Suprapubic skin (tissue), 4 donors: ENCODE measurements around the gene NINL. TPM values are rescaled to one million over a fixed set of nuclear protein-coding genes. Genes with fewer than 3 reads are reported as not detected.
A peak's percentile ranks its signal among the peaks of the same experiment; 100 is the strongest.
"Not testable (repeated sequence)": the region's sequence is repeated elsewhere in the genome, so short reads cannot be mapped to it uniquely, and the experiment has no call there.

Experiments
- DNase-seq, 2 donors: peaks; one replicate each; pipeline ENCODE4 v3.0.0-alpha.2; 2019; ENCODE audit warnings: low spot score in 2 of 2
- H3K27ac ChIP-seq: fragments of 200-600 bp; sonication (generic); one replicate; pipeline ENCODE4 v1.5.1; 2019
- H3K27me3 ChIP-seq: fragments of 200-600 bp; sonication (generic); one replicate; pipeline ENCODE4 v1.5.1; 2019
- H3K36me3 ChIP-seq: fragments of 200-600 bp; sonication (generic); one replicate; pipeline ENCODE4 v1.5.1; 2019
- H3K4me1 ChIP-seq: fragments of 200-600 bp; sonication (generic); one replicate; pipeline ENCODE4 v1.5.1; 2019
- H3K4me3 ChIP-seq: fragments of 200-600 bp; sonication (generic); one replicate; pipeline ENCODE4 v1.5.1; 2019; ENCODE audit warnings: mild to moderate bottlenecking
- H3K9me3 ChIP-seq: fragments of 200-600 bp; sonication (generic); one replicate; pipeline ENCODE4 v1.5.1; 2019
- EP300 ChIP-seq: sonication (generic); formaldehyde crosslinking; IDR thresholded peaks from one replicate; pipeline ENCODE4 v1.6.1; 2017; ENCODE audit warnings: antibody characterized with exemption
- POLR2A ChIP-seq, 2 donors: fragments of 450-650 bp; IDR thresholded peaks; one replicate each; pipeline ENCODE4 v1.6.1; 2017; ENCODE audit warnings: antibody characterized with exemption in 2 of 2, mild to moderate bottlenecking in 2 of 2, moderate library complexity in 2 of 2
- POLR2AphosphoS5 ChIP-seq, 3 donors: sonication (generic); formaldehyde crosslinking; IDR thresholded peaks; one replicate each; pipeline ENCODE4 v1.6.1; 2017; ENCODE audit warnings: antibody characterized with exemption in 3 of 3
- WGBS: methylation state at CpG from one replicate; pipeline ENCODE4 v1.1.5; 2018; 5-methylcytosine and 5-hydroxymethylcytosine counted together
- total RNA-seq, 4 donors: library from RNA; depleted of rRNA; stranded (reverse); fragments of >200 nt; gene quantifications; one replicate each; pipeline ENCODE4 v1.1.0, GENCODE V29; 2016
- TF ChIP-seq, protein P1 (sequence below), 2 donors: fragments of 200-600 bp in 1 of 2; fragments of 450-650 bp in 1 of 2; sonication (generic) in 1 of 2; IDR thresholded peaks; one replicate each; pipeline ENCODE4 v1.5.1; 2016 to 2019; ENCODE audit warnings: antibody characterized with exemption in 2 of 2, mild to moderate bottlenecking in 1 of 2, moderate library complexity in 1 of 2

The NINL gene
- total RNA-seq: 1 to 10 TPM; 2.0 to 6.9 (median 2.6) TPM

DNA sequence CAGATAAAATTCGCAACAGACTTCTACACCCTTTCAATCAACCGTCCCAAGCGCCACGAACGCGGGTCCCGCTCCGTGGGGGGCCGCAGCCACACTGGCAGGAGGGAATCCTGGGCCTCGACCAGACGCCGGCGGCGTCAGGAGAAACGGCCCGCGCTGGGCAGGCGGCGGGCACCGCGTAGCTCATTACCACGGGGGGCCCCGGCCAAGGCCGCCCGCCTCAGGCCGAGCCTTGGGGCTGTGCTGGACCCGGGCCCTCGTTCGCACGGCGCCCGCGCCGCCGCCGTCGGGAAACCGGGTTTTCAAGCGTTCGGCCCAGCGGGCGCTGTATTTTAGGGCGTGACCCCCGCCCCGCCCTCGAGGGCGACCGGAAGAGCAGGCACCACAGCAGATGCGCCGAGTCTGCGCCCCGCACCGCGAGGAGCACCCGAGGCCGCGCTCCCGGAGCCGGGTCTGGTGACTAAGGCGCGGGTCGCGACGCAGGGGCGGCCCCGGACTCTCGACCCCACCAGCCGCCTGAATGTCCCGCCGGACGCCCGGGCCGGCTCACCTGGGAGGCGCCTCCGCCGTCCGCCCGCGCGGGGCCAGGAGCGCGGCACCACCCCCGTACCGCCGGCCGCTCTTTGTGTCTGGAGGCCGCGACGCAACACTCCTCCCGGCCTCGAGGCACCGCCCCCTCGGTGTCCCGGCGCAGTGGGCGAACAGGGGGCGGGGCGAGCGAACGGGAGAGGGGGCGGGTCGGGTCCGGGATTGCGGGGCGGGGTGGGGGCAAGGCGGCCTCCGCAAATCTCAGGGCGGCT, at the start of gene NINL:
NINL (minus strand) TSS at position 627 of the 800 bp plus-strand sequence. CDS start 58,944 bp downstream, outside the sequence.
- no peaks in the 10 kb centered on the region for H3K9me3 ChIP-seq
- WGBS: 11% methylated on average over 9 of the region's 108 CpGs
- peaks cover 18% of the 10 kb centered on the region for H3K4me1 ChIP-seq
- no peaks in the 10 kb centered on the region for H3K36me3 ChIP-seq
- H3K27me3 ChIP-seq: no peaks in the 10 kb centered on the region
- H3K27ac ChIP-seq: no peak within 1 kb of the TSS
- H3K4me3 ChIP-seq: peak within 1 kb of the TSS; percentile 67
- peak; percentile 73 to 78 for DNase-seq
- TF ChIP-seq POLR2A (IDR thresholded peaks at IDR 0.05) (no peak), EP300 (no peak), POLR2AphosphoS5 (IDR thresholded peaks at IDR 0.05) (no peak)
- TF ChIP-seq, protein P1, sequence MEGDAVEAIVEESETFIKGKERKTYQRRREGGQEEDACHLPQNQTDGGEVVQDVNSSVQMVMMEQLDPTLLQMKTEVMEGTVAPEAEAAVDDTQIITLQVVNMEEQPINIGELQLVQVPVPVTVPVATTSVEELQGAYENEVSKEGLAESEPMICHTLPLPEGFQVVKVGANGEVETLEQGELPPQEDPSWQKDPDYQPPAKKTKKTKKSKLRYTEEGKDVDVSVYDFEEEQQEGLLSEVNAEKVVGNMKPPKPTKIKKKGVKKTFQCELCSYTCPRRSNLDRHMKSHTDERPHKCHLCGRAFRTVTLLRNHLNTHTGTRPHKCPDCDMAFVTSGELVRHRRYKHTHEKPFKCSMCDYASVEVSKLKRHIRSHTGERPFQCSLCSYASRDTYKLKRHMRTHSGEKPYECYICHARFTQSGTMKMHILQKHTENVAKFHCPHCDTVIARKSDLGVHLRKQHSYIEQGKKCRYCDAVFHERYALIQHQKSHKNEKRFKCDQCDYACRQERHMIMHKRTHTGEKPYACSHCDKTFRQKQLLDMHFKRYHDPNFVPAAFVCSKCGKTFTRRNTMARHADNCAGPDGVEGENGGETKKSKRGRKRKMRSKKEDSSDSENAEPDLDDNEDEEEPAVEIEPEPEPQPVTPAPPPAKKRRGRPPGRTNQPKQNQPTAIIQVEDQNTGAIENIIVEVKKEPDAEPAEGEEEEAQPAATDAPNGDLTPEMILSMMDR (IDR thresholded peaks at IDR 0.05): no peak

DNA sequence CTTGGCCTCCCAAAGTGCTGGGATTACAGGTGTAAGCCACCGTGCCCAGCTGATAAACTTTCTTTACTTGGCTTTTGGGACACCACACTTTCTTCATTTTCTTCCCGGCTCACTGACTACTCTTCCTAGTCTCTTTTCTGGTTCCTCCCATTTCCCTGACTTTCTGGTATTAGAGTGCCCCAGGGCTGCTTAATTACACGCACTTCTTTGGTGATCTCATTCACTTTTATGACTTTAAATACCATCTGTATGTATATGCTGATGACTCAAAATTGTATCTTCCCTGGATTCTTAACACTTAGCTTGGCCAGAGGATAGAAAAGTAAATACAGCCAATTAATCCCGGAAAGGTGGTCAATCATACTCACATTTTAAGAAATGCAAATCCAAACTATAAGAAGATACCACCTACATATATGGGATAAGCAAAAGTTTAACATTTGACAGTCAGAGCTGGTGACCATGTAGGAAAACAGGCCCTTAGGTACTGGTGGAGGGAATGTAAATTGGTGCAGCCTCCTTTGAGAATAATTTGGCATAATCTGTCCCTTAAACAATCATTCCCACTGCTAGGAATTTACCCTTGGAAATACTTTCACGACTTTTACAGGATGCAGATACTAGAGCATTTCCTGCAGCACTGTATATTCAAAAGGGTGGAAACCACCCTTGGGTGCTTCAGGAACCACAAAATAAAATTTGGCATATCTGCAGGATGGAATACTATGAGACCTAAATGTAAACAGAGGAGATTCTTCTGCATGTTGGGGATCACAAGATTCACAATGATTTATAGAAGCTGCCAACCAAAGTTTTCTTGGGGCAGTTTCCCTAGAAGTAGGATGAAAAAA, 47.8 kb upstream of the NINL start:
- Histone ChIP-seq H3K36me3 (no peaks in the 10 kb centered on the region), H3K27me3 (no peaks in the 10 kb centered on the region), H3K27ac (no peak overlapping the region), H3K4me3 (no peak overlapping the region), H3K9me3 (no peaks in the 10 kb centered on the region), H3K4me1 (no peaks in the 10 kb centered on the region)
- DNase-seq: no peak
- TF ChIP-seq POLR2AphosphoS5 (IDR thresholded peaks at IDR 0.05) (no peak), EP300 (no peak), POLR2A (IDR thresholded peaks at IDR 0.05) (no peak)
- TF ChIP-seq, protein P1 (IDR thresholded peaks at IDR 0.05): no peak
- WGBS: 47% methylated on average over 5 of the region's 5 CpGs

DNA sequence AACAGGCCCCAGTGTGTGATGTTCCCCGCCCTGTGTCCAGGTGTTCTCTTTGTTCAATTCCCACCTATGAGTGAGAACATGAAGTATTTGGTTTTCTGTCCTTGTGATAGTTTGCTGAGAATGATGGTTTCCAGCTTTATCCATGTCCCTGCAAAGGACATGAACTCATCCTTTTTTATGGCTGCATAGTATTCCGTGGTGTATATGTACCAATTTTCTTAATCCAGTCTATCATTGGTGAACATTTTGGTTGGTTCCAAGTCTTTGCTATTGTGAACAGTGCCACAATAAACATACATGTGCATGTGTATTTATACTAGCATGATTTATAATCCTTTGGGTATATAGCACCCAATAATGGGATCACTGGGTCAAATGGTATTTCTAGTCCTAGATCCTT, 45.3 kb upstream of the NINL start:
- not testable (repeated sequence) for H3K4me3 ChIP-seq, DNase-seq, H3K4me1 ChIP-seq, H3K27ac ChIP-seq, H3K9me3 ChIP-seq, H3K36me3 ChIP-seq, H3K27me3 ChIP-seq
- 100% methylated on average over 2 of the region's 2 CpGs for WGBS

DNA sequence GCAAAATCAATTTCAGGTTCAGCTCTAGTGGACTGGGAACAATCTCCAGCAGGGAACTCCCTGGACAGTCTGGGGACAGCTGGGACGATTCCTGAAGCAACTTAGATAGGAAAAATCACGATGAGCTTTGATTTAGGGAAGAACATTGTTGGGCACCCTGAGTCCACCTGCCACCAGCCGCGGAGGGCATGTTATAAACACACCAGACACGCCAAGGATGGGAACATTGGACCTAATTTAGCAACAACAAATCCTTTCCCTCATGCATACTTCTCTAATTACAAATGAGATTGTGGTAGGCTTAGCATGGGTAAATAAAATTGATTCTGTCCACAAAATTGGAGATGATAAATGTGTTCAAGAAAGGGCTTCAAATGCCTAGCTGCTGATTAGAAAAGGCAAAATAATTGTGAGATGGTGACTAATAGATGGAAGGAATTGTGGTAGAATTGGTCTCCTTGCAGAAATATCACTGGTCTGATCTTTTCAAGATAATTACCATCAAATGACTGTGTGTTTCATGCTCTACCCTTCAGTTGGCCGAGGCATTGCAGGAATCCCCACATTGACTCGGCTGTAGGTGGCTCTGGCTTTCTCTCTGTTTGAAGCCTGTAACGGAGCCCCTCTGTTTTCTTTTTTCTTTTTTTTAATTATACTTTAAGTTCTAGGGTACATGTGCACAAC, 44.6 kb upstream of the NINL start:
- DNase-seq: no peak
- no peaks in the 10 kb centered on the region for H3K9me3 ChIP-seq
- no peaks in the 10 kb centered on the region for H3K27me3 ChIP-seq
- 92% methylated on average over 8 of the region's 8 CpGs for WGBS
- no peak overlapping the region for H3K27ac ChIP-seq
- H3K36me3 ChIP-seq: no peaks in the 10 kb centered on the region
- TF ChIP-seq POLR2AphosphoS5 (IDR thresholded peaks at IDR 0.05) (no peak), EP300 (no peak), POLR2A (IDR thresholded peaks at IDR 0.05) (no peak)
- TF ChIP-seq, protein P1 (IDR thresholded peaks at IDR 0.05): no peak
- H3K4me1 ChIP-seq: peaks cover under 1% of the 10 kb centered on the region
- H3K4me3 ChIP-seq: no peak overlapping the region

DNA sequence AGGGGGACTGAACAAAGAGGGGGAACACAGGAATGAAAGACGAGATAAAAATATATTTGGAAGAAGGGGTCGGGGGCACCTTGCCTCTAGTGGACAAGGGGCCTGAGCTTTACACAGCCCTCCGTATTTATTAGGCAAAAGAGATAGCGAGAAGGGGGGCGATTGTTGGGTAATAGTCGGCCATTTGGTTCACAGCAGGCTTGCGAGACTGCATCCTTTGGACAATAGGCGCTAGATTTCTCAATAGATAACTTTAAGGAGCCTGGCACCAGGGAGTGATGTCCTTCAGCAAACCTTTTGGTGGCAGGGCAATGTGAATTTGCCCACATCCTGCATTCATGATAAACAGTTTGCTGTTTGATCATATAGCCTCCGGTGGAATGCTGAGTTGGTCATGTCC, 41.4 kb upstream of the NINL start:
- TF ChIP-seq POLR2A (IDR thresholded peaks at IDR 0.05): no peak
- TF ChIP-seq, protein P1 (IDR thresholded peaks at IDR 0.05): no peak
- no peak for TF ChIP-seq POLR2AphosphoS5 (IDR thresholded peaks at IDR 0.05)
- no peak for TF ChIP-seq EP300
- Histone ChIP-seq H3K9me3 (no peaks in the 10 kb centered on the region), H3K27ac (no peak overlapping the region), H3K27me3 (no peaks in the 10 kb centered on the region), H3K36me3 (no peaks in the 10 kb centered on the region), H3K4me3 (no peak overlapping the region), H3K4me1 (peaks cover 20% of the 10 kb centered on the region)
- 78% methylated on average over 9 of the region's 9 CpGs for WGBS
- no peak for DNase-seq
